Hematopoietic multipotent progenitor cell treated with erythropoietin and hydrocortisone succinate and interleukin-3 and kit ligand, for 17 days (in vitro differentiated cells): ENCODE measurements around the gene CYP4F22.

Experiments used
- DNase-seq: peaks from one replicate; pipeline ENCODE4 v3.0.0-alpha.2; 2015; ENCODE audit warnings: low spot score

CYP4F22 gene

GRCh38 chr19:15536350-15536749, 28.0 kb downstream of the CYP4F22 start:
- DNase-seq: no peak

- DNase-seq: no peak
These were observed 30.4 kb downstream of the CYP4F22 start for GRCh38 chr19:15538774-15539173.

GRCh38 chr19:15539638-15540037, 31.3 kb downstream of the CYP4F22 start:
- DNase-seq: no peak

GRCh38 chr19:15540435-15540834, 32.1 kb downstream of the CYP4F22 start:
- DNase-seq: no peak

- no peak for DNase-seq
These were observed 36.0 kb downstream of the CYP4F22 start for GRCh38 chr19:15544283-15544682.

GRCh38 chr19:15544970-15545369, 36.6 kb downstream of the CYP4F22 start:
- DNase-seq: no peak

GRCh38 chr19:15548648-15549047, 40.3 kb downstream of the CYP4F22 start:
- no peak for DNase-seq

- no peak for DNase-seq
These were observed 41.3 kb downstream of the CYP4F22 start for GRCh38 chr19:15549581-15549980.

GRCh38 chr19:15550273-15550672, 41.9 kb downstream of the CYP4F22 start:
- no peak for DNase-seq

GRCh38 chr19:15550929-15551292, 42.6 kb downstream of the CYP4F22 start:
- DNase-seq: no peak

GRCh38 chr19:15551293-15552004, 43.1 kb downstream of the CYP4F22 start:
- peak; percentile 42 for DNase-seq

GRCh38 chr19:15555021-15555420, 46.7 kb downstream of the CYP4F22 start:
- no peak for DNase-seq

GRCh38 chr19:15555759-15556633, 47.7 kb downstream of the CYP4F22 start:
- peak; percentile 85 for DNase-seq

GRCh38 chr19:15556634-15557181, 48.4 kb downstream of the CYP4F22 start:
- no peak for DNase-seq

GRCh38 chr19:15557223-15557622, 48.9 kb downstream of the CYP4F22 start:
- no peak for DNase-seq

GRCh38 chr19:15562145-15562544, 53.8 kb downstream of the CYP4F22 start:
- DNase-seq: no peak

- no peak for DNase-seq
These were observed 54.5 kb downstream of the CYP4F22 start for GRCh38 chr19:15562861-15563260.

- DNase-seq: peak; percentile 46
These were observed 55.0 kb downstream of the CYP4F22 start for GRCh38 chr19:15563325-15563794.

GRCh38 chr19:15563931-15564330, 55.6 kb downstream of the CYP4F22 start:
- no peak for DNase-seq

- DNase-seq: no peak
These were observed 56.3 kb downstream of the CYP4F22 start for GRCh38 chr19:15564534-15565168.

GRCh38 chr19:15570420-15570819, 62.1 kb downstream of the CYP4F22 start:
- no peak for DNase-seq

GRCh38 chr19:15575406-15575805, 67.1 kb downstream of the CYP4F22 start:
- DNase-seq: no peak
